ENCODE data around the gene KPRP.

Gene KPRP, protein sequence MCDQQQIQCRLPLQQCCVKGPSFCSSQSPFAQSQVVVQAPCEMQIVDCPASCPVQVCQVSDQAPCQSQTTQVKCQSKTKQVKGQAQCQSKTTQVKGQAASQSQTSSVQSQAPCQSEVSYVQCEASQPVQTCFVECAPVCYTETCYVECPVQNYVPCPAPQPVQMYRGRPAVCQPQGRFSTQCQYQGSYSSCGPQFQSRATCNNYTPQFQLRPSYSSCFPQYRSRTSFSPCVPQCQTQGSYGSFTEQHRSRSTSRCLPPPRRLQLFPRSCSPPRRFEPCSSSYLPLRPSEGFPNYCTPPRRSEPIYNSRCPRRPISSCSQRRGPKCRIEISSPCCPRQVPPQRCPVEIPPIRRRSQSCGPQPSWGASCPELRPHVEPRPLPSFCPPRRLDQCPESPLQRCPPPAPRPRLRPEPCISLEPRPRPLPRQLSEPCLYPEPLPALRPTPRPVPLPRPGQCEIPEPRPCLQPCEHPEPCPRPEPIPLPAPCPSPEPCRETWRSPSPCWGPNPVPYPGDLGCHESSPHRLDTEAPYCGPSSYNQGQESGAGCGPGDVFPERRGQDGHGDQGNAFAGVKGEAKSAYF

DNA sequence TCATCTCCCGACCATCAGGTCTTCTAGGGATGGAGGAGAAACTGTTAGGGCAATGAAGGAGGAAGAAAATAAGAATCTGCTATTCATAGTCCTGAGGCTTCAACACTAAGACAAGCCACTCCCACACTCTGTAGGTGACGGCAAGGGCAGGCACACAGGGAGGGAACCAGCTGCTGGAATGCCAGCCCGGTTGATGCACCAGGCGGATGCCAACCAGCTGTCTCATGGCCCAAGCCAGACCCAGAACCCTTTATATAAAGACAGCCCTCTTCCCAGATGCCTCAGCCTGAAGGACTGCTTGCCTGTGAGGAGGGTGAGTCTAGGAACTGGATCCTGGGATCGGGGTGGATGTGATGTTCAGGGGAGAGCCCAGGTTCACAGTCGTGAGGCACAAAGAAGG is at the start of gene KPRP:
Gene KPRP, plus strand, starts transcription at position 279 of the 400 bp plus-strand sequence. CDS start 1,564 bp downstream, outside the sequence.
- no peak for DNase-seq (ENCODE audit: low read depth, low spot score)

DNA sequence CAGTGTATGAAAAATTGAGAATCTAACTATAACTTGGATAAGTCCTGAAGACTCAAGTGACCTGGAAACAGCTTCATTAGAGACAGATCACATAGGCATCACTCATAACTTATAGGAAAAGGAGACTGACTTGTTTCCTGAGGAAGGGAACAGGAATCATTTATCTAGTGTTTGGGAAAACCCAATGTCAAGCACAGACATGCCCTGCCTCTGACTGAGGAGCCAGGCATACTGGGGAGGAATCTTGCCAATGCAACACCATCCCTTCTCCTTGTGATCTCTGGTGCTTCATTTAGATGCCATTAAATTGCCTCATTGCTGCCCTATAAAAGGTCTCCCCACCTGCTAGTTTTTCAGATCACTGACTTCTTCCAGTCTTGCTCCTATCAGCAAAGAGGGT is 39.6 kb upstream of the KPRP start:
- no peak for DNase-seq (ENCODE audit: low read depth, low spot score)

DNA sequence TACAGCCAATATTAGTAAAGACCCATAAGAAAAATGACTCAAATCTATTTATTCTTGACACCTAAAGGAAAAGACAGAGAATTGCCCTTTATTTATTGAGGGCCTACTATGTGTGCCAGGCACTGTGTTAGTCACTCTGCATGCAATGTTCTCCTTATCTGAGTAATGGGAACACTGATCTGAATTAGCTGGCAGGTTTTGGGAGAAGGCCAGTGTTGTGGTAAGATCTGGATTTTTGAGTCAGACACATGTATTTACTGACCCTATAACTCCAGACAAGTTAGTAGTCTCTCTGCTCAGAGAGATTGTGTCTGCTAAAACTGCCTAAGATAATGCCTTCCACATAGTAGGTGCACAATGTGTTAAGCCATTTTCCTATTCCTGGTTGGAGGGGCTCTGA is 32.6 kb upstream of the KPRP start:
- DNase-seq (ENCODE audit: low read depth, low spot score): no peak

DNA sequence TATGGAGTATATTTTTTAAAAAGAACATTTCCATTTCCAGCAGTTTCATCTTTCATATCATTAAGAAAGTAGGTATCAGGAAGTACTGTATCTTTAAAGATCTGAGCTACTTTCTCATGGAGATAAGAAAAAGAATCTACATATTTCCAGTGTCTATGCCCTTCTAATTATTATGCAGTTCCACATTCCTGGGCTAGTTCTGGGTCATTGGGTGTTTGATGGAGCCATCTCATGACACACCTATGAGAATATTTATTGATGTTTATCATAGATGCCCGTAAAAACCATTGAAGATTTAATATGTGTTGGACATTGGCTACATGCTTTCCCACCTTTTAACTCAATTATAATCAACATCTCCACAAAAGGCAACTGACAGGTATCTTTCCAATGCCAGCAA is 28.8 kb upstream of the KPRP start:
- DNase-seq (ENCODE audit: low read depth, low spot score): no peak

DNA sequence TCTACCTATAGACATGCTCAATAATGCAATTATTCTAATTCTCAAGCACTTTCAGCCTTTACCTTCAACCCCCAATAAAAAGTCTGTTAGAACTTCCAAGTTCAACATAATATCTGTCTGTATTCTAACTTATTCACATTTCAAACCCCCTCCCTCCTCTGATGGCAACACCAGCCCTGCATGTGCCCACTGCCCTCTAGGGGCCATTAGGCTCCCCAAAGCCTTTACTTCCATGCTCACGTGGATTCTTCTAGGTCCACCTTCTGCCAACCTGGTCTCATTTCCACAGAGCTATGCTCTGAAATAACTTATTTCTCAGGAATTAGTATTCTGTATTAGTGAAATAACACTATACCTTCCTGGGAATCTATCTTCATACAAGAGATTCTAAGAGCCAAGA is 22.2 kb upstream of the KPRP start:
- DNase-seq (ENCODE audit: low read depth, low spot score): no peak

DNA sequence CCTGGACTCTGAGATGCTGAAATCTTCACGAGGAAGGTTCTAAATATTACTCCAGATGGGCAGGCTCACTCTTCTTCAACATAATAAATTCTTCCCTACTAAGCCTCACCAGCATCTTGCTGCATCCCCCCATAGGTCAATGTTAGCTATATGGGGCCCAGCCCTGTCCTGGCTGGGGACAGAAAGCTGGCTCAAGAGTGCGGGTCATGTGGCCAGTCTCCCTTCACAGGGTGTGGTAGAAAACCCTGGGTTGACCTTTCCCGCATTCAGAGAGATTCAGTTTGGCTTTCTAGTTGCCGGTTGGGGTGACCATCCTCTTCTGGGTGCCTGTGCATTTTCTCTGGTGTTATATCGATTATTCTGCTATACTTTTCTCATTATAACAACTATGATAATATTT is 19.8 kb upstream of the KPRP start:
- no peak for DNase-seq (ENCODE audit: low read depth, low spot score)

DNA sequence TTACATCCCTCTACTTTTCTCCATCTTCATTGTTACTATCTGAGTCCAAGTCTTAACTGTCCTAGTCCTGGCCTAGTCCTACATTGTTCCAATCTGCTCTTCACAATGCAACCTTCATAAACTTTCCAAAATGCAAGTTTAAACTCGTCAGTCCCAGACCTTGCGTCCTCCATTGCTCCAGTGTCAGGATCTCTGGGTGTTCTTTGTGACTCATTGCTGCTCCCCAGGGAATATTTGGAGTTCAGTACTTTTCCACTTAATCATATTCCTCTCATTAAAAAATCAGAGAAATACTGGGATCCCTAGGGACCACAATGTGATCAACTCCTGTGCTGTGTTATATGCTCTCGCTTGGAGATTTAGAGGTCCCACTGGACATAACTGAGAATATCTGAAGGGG is 18.0 kb upstream of the KPRP start:
- DNase-seq (ENCODE audit: low read depth, low spot score): no peak

DNA sequence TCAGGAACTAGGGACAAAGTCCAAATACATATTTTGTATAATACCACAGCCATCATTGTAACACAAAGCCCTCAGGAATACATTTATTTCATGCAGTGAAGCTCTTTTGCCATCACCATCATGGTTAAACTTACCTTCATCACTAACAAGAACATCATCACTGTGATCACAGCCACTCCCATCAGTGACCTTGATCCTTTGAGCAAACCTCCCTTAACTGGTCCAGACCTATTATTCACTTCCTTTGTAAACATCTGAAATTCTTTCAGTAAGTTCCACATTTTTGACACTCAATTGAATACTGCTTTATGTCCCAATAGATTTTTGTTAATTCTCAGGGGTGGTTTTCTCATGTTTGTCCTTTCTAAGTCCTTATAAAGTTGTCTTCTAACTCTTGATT is 16.2 kb upstream of the KPRP start:
- DNase-seq (ENCODE audit: low read depth, low spot score): no peak

DNA sequence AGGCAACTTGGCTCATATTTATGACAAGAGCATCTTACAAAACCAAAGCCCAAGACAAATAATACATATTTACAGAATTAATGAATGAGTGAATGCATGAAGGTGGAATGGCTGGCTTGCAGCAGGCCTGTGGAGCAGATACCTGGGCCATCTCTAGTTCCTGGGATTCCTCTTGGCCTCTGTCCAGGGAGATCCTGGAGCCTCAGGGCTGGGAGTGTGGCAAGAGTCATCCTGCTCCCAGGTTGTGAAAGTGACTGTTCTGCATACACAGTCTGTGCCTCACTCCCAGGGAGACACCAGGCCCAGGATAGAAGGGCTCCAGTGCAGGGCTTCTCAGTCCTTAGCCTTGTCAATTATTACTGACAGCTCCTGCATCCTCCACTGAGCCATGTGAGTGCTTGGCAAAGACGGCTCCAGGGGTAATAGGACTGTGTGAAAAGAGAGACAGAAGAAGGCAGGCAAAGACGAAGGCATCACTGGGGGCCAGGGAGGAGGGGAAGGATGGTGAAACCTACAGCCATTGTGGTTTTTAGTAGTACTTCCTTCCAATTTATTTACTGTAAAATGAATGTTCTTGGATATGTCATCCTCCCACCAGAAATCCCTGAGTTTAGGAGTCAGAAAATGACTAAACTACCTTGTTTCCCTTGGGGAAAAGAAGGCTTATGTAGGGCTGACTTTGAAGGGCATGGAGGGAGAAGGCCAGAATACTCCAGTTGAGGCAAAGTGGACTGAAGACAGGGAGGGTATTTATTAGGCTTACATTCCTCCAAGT is 14.3 kb upstream of the KPRP start:
- no peak for DNase-seq (ENCODE audit: low read depth, low spot score)

DNA sequence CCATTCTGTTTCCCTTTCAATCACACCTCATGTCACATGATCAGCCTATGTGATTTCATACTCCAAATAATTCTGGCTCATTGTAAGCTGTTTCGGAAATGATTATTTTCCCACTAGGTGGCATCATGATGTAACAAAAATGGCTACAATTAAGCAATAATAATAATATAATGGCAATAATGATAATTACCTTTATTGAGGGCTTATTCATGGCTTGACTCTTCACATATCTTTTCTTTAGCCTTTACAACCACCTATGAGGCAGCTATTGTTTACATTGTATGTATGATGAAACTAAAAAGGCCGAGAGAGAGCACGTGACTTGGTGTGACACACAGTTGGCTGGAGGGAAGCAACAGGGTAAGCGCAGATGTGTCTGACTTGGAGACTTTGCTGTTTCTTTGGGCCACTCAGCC is 12.5 kb upstream of the KPRP start:
- no peak for DNase-seq (ENCODE audit: low read depth, low spot score)

DNA sequence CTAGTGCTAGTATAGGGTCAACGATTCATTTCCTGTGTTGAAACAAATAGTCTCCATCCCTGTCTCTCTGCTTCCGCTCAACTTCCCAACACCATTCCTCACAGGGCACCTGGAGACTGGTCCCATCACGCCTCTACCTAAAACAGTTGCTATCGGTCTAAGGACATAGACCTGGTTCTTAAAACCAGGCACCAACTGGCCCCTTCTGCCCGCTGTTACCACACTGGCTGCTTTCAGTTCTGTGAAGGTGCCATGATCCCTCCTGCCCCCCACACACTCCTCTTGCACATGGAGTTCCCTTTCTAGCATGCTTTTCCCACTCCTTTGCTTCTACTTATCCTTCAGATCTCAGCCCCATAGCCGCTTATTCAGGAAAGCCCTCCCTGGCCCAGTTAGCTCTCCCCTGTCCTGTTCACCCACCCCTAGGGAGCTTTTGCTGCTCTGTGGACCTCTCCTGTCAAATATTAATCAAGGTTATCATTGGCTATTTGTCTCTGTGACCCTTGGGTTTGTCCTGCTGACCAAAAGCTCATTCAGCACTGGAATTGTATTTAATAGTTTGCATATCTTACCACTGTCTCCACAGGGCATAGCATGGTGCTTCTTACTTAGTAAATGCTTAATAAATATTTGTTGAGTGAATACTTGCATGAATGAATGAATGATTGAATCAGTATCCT is 11.9 kb upstream of the KPRP start:
- no peak for DNase-seq (ENCODE audit: low read depth, low spot score)

DNA sequence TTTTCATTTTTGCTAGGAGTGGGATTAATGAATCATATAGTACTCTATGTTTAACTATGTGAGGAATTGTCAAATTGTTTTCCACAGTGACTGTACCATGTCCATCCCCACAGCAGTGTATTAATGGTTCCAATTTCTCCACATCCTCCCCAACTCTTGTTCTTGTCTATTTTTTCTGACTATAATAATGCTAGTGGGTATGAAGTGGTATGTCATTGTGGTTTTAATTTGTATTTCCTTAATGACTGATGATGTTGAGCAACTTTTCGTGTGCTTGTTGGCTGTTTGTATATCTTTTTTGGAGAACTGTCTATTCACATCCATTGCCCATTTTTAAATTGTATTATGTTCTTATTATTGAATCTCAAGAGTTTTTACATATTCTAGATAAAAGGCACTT is 10.0 kb upstream of the KPRP start:
- DNase-seq (ENCODE audit: low read depth, low spot score): no peak

DNA sequence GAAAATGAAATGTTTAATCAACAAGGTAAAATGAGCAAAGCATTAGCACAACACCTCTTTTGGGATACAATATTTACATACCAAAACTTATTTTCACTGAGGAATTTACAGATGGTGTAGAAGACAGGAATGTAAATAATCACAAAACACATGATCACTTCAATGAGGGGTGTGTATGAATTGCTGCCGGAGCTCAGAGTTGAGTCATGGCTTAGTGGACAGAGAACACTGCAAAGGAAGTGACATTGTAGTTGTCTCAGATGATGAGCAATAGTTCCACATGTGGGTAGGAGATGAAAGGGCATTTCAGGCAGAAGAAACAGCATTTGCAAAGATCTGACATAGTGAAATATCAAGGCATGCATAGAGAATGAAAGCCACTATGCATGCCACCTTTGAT is 5.6 kb upstream of the KPRP start:
- DNase-seq (ENCODE audit: low read depth, low spot score): no peak

DNA sequence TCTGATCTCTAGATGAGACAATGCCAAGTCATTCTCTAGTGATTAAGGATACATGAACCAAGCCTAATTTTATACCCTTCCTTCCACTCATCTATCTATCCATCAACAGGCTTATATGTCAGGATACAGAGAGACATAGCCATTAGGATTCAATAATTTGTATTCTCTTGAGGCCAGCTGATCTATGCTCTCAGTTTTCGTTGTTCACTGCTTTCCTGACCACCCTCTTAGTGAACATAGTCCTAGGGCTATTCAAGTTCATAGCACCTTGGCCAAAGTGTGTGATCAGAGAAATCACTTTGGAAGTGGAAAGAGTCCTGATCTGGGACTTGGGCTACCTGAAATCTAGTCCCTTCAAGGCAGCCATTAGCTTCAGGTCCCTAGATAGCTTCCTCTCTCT is 4.2 kb upstream of the KPRP start:
- no peak for DNase-seq (ENCODE audit: low read depth, low spot score)

DNA sequence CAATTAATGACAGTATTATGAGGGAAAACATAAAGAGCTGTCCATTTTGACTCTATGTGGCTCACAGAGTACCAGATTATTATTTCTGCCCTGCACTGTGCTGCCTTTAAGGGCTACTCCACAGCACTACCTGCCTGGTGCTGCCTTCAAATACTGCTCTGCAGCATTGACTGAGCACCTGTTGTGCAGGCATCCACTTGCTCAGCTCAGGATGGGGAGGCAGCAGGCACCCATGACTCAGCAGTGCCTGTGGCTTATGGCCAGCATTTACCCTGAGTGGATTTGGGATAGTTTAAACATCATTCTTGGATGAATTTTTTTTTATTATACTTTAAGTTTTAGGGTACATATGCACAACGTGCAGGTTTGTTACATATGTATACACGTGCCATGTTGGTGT is 953 bp upstream of the KPRP start:
- DNase-seq (ENCODE audit: low read depth, low spot score): no peak

DNA sequence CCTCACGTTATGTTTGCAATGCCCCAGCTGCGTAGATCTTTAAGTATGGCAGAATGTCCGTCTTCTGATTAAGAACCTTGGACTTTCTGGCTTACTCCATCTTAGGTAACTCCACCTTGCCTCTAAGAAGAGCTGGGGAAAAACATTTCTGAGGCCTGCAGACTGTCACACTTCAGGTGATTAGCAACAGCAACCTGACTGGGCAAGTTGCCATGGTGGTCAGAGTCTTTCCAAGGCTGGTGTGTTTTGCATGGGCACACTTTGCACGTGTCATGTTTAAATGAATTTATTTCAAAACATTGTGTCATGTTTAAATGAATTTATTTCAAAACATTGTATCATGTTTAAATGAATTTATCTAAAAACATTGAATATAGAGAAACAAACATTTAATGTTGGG is 811 bp downstream of the KPRP start:
- DNase-seq (ENCODE audit: low read depth, low spot score): no peak

DNA sequence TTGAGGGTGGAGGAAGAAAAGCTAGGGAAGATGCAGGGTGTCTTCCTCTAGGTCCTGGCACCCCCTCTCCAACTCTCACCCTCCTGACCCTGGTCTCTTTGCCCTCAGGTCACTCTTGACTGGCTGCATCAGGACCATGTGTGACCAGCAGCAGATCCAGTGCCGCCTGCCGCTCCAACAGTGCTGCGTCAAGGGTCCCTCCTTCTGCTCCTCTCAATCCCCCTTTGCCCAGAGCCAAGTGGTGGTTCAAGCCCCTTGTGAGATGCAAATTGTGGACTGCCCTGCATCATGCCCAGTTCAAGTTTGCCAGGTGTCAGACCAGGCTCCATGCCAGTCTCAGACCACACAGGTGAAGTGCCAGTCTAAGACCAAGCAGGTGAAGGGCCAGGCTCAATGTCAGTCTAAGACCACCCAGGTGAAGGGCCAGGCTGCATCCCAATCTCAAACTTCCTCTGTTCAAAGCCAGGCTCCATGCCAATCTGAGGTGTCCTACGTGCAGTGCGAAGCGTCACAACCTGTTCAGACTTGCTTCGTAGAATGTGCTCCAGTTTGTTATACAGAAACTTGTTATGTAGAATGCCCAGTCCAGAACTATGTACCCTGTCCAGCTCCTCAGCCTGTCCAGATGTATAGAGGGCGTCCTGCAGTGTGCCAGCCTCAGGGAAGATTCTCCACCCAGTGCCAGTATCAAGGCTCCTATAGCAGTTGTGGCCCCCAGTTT is 1.8 kb downstream of the KPRP start:
- DNase-seq (ENCODE audit: low read depth, low spot score): no peak

DNA sequence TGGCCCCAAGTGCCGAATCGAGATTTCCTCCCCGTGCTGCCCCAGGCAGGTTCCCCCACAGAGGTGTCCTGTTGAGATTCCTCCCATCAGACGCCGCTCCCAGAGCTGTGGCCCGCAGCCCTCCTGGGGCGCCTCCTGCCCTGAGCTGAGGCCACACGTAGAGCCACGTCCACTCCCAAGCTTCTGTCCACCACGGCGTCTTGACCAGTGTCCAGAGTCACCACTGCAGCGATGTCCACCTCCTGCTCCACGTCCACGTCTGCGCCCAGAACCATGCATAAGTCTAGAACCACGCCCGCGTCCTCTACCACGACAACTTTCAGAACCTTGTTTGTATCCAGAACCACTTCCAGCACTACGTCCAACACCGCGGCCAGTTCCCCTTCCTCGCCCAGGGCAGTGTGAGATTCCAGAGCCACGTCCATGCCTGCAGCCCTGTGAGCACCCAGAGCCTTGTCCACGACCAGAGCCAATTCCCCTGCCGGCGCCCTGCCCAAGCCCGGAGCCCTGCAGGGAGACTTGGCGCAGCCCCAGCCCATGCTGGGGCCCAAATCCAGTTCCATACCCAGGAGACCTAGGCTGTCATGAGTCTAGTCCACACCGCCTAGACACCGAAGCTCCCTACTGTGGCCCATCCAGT is 2.8 kb downstream of the KPRP start:
- DNase-seq (ENCODE audit: low read depth, low spot score): no peak

DNA sequence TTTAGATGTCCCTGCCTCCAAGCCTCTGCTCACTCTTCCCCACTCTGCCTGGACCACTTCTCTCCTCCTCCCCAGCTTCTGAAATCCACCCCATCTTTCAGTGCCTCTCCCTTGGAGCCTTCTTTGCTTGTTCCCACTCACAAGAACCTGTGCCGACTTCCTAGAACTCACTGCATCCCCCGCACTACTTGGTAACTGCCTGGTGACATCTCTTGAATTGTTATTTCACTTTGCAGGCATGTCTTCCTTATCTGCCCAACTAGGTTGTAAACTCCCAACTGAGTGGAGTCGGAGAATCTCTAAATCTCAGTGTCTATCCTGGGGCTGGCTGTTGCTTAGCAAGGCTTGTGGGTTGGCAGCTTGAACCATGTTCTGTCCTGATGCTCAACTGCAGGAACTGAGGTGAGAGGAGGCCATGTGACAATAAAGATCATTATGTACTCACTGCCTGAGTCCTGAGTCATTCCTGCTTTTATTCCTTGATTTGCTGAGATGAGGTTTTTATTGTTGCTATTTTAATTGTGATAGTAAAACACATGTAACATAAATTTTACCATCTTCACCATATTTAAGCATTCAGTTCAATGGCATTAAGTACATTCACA is 3.9 kb downstream of the KPRP start:
- DNase-seq (ENCODE audit: low read depth, low spot score): no peak

DNA sequence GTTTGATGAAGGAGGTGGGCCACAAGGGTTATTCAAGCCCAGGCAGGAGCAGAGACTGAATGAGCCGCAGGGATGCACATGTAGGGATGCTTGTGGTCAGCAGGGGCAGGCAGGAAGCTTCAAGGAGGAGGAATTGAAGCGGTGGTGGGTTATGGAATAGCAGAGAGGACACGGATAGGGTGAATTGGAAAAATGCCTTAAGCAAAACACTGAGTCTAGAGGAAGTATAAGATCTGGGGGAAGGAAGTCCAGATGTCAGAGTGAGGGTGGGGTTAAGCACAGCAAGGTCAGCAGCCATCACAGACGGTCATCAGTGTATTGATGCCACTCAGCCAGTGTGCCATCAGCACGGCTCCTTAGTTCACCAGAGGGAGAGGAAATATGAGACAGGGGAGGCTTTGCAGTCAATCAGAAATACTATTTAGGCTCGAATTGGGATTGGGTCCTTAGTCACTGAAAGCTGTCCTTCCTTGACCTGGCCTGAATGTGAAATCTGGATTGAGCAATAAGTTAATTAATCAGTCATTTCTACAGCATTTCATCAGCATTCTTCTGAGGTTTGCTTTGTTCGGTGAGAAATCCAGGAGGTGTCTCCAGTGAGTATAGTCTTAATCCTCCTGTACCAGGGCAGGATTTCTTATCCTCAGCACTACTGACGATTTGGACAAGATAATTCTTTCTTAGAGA is 11.2 kb downstream of the KPRP start:
- DNase-seq (ENCODE audit: low read depth, low spot score): no peak

Measured in smooth muscle cell of the brain vasculature (primary cell).